Vagina (tissue), 2 donors: ENCODE data around the gene HNRNPH1. TPM values are rescaled to one million over a fixed set of nuclear protein-coding genes. Genes with fewer than 3 reads are reported as not detected.

Experiments used
- DNase-seq, 2 donors: peaks; one replicate each; pipeline ENCODE4 v3.0.0-alpha.2; 2017; ENCODE audit errors: extremely low spot score in 2 of 2
- H3K27ac ChIP-seq: fragments of 200-600 bp; sonication (generic); one replicate; pipeline ENCODE4 v1.5.1; 2019
- H3K27me3 ChIP-seq: fragments of 200-600 bp; sonication (generic); one replicate; pipeline ENCODE4 v1.5.1; 2019
- H3K36me3 ChIP-seq, 2 donors: fragments of 200-600 bp; sonication (generic); one replicate each; pipeline ENCODE4 v1.5.1; 2017 to 2019
- H3K4me1 ChIP-seq: fragments of 200-600 bp; sonication (generic); one replicate; pipeline ENCODE4 v1.5.1; 2019
- H3K4me3 ChIP-seq, 2 donors: fragments of 200-600 bp; sonication (generic); 1 replicate in 1 of 2; 2 replicates in 1 of 2; pipeline ENCODE4 v1.5.1; 2016 to 2019
- H3K9me3 ChIP-seq: fragments of 200-600 bp; sonication (generic); one replicate; pipeline ENCODE4 v1.5.1; 2019
- POLR2A ChIP-seq, 2 donors: fragments of 450-650 bp; IDR thresholded peaks; one replicate each; pipeline ENCODE4 v1.6.1; 2017; ENCODE audit warnings: antibody characterized with exemption in 2 of 2, mild to moderate bottlenecking in 2 of 2, moderate library complexity in 2 of 2
- POLR2AphosphoS5 ChIP-seq, 2 donors: sonication (generic); formaldehyde crosslinking; IDR thresholded peaks; one replicate each; pipeline ENCODE4 v1.9.0; 2017; ENCODE audit warnings: antibody characterized with exemption in 2 of 2, mild to moderate bottlenecking in 2 of 2, low read depth in 1 of 2; ENCODE audit not compliant: insufficient read depth in 1 of 2
- intact Hi-C: fragments of 100-400 bp; cut with DNase I; formaldehyde crosslinking; loops from one replicate; pipeline ENCODE4 v1.15.1; 2023
- total RNA-seq: library from RNA; depleted of rRNA; stranded (reverse); fragments of >200 nt; gene quantifications from one replicate; pipeline ENCODE4 v1.2.3, GENCODE V29; 2016
- TF ChIP-seq, protein P1 (sequence below), 3 experiments: fragments of 450-650 bp in 2 of 3; fragments of 200-600 bp in 1 of 3; sonication (generic) in 1 of 3; IDR thresholded peaks; one replicate each; pipeline ENCODE4 v1.5.1; 2017 to 2019; ENCODE audit warnings: antibody characterized with exemption in 3 of 3, mild to moderate bottlenecking in 2 of 3, moderate library complexity in 2 of 3

The HNRNPH1 gene
- total RNA-seq, 1 donor from 2014 or later: 483 TPM

DNA sequence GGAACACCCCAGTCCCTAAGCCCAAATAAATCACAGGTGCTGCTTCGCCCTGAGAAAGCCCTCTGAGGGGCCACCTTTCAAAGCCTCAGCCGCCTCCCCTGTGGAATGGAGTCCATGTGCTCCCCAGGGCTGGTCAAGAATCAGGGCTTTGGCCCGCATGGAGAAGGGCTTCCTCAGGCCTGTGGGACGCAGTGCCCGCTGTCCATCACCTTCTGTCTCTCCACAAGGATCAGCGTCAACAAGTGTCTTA, 16.6 kb downstream of the HNRNPH1 start:
- Histone ChIP-seq H3K27me3 (no peaks in the 10 kb centered on the region), H3K4me1 (peaks cover 49% of the 10 kb centered on the region), H3K4me3 (no peak overlapping the region), H3K9me3 (no peaks in the 10 kb centered on the region), H3K36me3 (peaks cover 0 to 78% of the 10 kb centered on the region in 2 donors), H3K27ac (peak overlapping the region; percentile 13)
- intact Hi-C loops: no loop called here
- TF ChIP-seq, protein P1, sequence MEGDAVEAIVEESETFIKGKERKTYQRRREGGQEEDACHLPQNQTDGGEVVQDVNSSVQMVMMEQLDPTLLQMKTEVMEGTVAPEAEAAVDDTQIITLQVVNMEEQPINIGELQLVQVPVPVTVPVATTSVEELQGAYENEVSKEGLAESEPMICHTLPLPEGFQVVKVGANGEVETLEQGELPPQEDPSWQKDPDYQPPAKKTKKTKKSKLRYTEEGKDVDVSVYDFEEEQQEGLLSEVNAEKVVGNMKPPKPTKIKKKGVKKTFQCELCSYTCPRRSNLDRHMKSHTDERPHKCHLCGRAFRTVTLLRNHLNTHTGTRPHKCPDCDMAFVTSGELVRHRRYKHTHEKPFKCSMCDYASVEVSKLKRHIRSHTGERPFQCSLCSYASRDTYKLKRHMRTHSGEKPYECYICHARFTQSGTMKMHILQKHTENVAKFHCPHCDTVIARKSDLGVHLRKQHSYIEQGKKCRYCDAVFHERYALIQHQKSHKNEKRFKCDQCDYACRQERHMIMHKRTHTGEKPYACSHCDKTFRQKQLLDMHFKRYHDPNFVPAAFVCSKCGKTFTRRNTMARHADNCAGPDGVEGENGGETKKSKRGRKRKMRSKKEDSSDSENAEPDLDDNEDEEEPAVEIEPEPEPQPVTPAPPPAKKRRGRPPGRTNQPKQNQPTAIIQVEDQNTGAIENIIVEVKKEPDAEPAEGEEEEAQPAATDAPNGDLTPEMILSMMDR (IDR thresholded peaks at IDR 0.05): no peak
- no peak for TF ChIP-seq POLR2A (IDR thresholded peaks at IDR 0.05)
- DNase-seq: no peak

DNA sequence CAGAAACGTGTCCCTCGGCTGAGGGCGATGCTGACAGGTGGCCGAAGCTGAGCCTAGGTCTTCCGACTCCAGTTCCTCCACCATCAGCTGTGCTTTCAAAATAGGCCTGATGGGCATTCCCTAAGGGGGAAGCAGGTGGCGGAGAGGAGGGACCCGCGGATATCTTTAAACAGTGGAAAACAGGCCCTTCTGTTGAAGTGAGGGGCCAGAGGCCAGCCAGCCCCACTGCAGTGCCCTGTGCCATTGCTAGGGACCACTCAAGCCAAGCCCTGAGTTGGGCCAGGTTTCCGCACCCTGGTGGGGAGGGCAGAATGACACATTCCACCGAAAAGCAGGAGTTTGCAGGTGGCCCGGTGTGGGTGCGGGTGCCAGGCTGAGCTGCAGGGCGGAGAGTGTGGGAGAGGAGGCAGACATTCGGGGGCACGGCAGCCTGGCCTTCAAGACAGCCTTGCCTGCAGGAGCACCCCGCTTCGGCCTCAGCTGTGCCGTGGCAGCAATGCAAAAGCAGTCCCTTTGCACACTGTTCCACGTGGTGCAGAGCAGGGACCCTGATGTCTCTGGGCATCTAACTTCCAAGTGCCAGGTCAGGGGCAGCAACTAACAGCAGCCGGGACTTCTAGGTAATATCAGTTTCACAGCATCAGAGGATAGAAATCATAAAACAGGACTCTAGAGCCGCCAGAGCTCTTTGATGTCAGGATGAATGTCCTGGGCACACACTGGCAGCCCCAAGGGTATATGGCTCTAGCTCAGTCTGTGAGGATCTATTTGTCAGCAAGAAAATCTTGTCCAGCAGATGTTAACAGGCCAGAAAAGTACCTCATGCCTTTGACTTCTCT, 17.2 kb downstream of the HNRNPH1 start:
- H3K36me3 ChIP-seq: peaks cover 0 to 78% of the 10 kb centered on the region in 2 donors
- no peaks in the 10 kb centered on the region for H3K27me3 ChIP-seq
- DNase-seq: no peak
- intact Hi-C loops: no loop called here
- H3K9me3 ChIP-seq: no peaks in the 10 kb centered on the region
- H3K4me1 ChIP-seq: peaks cover 45% of the 10 kb centered on the region
- peak overlapping the region; percentile 53 for H3K27ac ChIP-seq
- H3K4me3 ChIP-seq: no peak overlapping the region
- TF ChIP-seq POLR2AphosphoS5 (IDR thresholded peaks at IDR 0.05; ENCODE audit: insufficient read depth in 1 of 2, low read depth in 1 of 2) (no peak), POLR2A (IDR thresholded peaks at IDR 0.05) (no peak)
- TF ChIP-seq, protein P1 (IDR thresholded peaks at IDR 0.05): no peak

DNA sequence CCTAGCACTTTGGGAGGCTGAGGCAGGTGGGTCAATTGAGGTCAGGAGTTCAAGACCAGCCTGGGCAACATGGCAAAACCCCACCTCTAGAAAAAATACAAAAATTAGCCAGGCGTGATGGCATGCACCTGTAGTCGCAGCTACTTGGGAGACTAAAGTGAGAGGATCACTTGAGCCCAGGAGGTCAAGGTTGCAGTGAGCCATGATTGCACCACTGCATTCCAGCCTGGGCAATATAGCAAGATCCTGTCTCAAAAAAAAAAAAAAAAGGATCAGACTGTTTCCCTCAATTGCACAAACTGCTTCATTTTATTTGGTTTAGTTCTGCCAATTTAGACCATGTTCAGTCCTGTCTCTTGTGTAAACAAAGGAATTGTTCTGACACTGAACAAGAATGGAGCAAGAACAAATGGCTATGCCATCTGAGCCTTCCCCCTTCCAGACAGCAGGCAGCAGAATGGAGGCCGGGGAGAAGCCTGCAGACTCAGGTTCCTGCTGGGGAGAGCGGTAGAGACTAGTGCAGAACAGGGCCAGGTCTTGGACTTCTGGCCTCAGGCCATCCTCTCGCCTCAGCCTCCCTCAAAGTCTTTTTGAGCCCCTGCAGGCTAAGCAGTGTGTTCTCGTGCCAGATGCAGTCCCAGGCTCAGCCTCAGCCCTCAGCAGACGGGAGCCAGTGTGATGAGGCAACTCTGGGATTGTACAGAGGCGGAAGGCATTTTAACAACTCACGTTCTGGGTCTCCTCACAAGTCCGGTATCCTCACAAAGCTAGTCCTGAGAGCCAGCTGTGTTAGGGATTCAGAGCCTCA, 18.2 kb downstream of the HNRNPH1 start:
- Histone ChIP-seq H3K27ac (peak overlapping the region; percentile 53), H3K4me3 (no peak overlapping the region), H3K36me3 (peaks cover 0 to 76% of the 10 kb centered on the region in 2 donors), H3K9me3 (no peaks in the 10 kb centered on the region), H3K27me3 (no peaks in the 10 kb centered on the region), H3K4me1 (peaks cover 36% of the 10 kb centered on the region)
- intact Hi-C loops: no loop called here
- TF ChIP-seq, protein P1 (IDR thresholded peaks at IDR 0.05): no peak
- TF ChIP-seq POLR2AphosphoS5 (IDR thresholded peaks at IDR 0.05; ENCODE audit: insufficient read depth in 1 of 2, low read depth in 1 of 2) (peak in 1 of 2 donors; percentile 60), POLR2A (IDR thresholded peaks at IDR 0.05) (no peak)
- no peak for DNase-seq

DNA sequence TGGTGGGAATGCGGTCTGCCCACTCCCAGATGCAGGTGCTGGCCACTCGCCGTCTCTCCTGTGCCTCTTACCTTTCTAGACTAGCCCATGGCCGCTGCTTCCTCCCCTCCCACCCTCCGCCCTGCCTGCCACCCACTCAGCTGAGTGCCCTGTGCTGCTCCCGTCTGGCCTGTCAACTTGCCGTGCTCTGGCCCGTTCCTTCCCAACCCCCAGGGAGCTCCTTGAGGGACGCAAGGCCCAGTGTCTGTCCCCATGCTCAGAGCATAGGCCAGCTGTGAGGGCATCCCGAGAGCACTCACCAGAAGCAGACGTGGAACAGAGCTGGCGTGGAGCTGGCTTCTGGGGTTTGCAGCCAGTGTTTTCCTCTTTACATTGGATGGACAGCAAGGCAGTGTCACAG, 20.2 kb downstream of the HNRNPH1 start:
- no peak for DNase-seq
- H3K27me3 ChIP-seq: no peaks in the 10 kb centered on the region
- intact Hi-C loops: no loop called here
- H3K9me3 ChIP-seq: no peaks in the 10 kb centered on the region
- no peak overlapping the region for H3K4me3 ChIP-seq
- TF ChIP-seq POLR2A (IDR thresholded peaks at IDR 0.05) (no peak), POLR2AphosphoS5 (IDR thresholded peaks at IDR 0.05; ENCODE audit: insufficient read depth in 1 of 2, low read depth in 1 of 2) (no peak)
- TF ChIP-seq, protein P1 (IDR thresholded peaks at IDR 0.05): no peak
- H3K4me1 ChIP-seq: peaks cover 25% of the 10 kb centered on the region
- H3K36me3 ChIP-seq: peaks cover 0 to 76% of the 10 kb centered on the region in 2 donors
- no peak overlapping the region for H3K27ac ChIP-seq
